HG03159 (cell line): ENCODE measurements around the gene COPS4.

Experiments used
- ATAC-seq: cut with Tn5 transposase; IDR thresholded peaks from one replicate; pipeline ENCODE4 v1.9.1; 2021; ENCODE audit warnings: mild to moderate bottlenecking, moderate library complexity; ENCODE audit not compliant: unreplicated experiment

COPS4 gene

GRCh38 chr4:83118869-83119268, 83.9 kb downstream of the COPS4 start:
- no peak for ATAC-seq

- no peak for ATAC-seq
Measured at GRCh38 chr4:83121246-83121645, 86.3 kb downstream of the COPS4 start.

- ATAC-seq: peak; percentile 69
Measured at GRCh38 chr4:83124111-83124780, 89.3 kb downstream of the COPS4 start.
